ENCODE data around the gene NAP1L1.

The NAP1L1 gene

DNA sequence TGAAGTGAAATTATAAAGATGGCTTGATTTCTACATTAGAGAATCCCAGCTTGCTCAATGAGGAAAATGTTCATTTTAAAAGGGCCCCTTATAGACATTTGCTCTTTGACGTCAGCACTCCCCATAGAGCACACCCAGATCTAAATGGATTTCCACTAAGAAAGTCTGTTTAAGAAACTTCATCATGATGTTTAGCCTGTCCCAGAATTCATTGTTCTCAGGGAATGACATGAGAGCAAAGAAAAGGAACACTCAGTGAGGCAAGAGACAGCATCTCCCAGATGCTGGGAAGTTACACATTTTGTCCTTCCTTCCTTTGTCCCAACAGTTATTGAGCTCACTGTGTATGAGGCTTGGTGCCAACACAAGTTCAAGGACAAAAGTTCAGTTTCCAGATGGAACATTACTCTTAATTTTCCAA lies 57.8 kb downstream of the NAP1L1 start:
- TF ChIP-seq POLR2A (IDR thresholded peaks at IDR 0.05; ENCODE audit: low read depth, low read length) (no peak), POU2F2 (IDR thresholded peaks at IDR 0.05; ENCODE audit: low read depth, low read length) (no peak), TAF1 (IDR thresholded peaks at IDR 0.05; ENCODE audit: low read depth, low read length) (no peak), SPI1 (IDR thresholded peaks at IDR 0.05; ENCODE audit: low read depth, low read length) (no peak), POLR2AphosphoS5 (IDR thresholded peaks at IDR 0.05; ENCODE audit: low read depth, low read length) (no peak), PAX5 (IDR thresholded peaks at IDR 0.05; ENCODE audit: insufficient read depth, low read length, severe bottlenecking) (no peak)
- DNase-seq (ENCODE audit: insufficient read length, low spot score) (no peak), FAIRE-seq (no peak)

DNA sequence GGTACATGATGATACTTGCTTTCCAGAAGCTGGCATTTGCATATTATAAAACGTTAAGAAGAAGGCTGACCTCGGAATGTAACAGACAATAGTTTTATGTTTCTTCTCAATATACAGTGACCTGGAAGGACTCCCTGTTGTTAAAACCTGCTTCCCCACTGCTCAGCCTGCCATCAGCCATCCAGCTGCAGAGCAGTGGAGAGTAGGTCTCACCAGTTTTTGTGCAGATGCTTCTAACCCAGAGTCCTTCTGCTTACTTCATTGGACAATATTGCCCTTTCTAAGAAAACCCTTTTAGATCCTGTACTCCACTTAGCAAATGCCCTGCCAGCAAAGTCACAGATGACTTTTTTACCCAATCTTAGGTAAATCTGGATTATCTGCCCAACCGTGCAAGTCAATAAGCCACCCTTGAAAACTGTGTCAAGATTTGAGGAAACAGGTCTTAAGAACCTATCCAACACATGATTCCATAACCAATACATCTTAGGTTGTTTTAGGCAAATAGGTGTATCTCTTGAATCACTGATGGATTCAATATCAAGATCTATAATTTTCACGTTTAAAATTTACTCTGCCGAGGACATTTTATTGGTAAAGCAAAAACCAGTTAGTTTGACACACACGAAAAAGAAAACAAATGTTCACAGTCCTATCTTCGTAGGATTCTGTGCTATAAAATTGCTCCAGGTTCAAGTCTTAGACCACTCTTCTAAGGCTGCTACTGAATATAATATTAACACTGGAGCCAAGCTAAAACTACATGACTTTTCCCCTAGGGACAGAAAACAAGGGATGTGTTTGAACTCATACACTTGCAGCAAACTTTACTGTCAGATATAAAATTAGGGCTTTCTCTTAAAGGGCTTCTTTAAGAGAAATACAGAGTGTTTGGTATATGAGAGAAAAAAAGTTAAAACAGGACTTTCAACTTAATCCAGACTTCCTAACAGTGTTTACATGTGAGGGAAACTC lies 58.6 kb downstream of the NAP1L1 start:
- TF ChIP-seq POU2F2 (IDR thresholded peaks at IDR 0.05; ENCODE audit: low read depth, low read length) (no peak), POLR2AphosphoS5 (IDR thresholded peaks at IDR 0.05; ENCODE audit: low read depth, low read length) (no peak), POLR2A (IDR thresholded peaks at IDR 0.05; ENCODE audit: low read depth, low read length) (no peak), TAF1 (IDR thresholded peaks at IDR 0.05; ENCODE audit: low read depth, low read length) (no peak), PAX5 (IDR thresholded peaks at IDR 0.05; ENCODE audit: insufficient read depth, low read length, severe bottlenecking) (no peak)
- DNase-seq (ENCODE audit: insufficient read length, low spot score) (no peak), FAIRE-seq (no peak)

DNA sequence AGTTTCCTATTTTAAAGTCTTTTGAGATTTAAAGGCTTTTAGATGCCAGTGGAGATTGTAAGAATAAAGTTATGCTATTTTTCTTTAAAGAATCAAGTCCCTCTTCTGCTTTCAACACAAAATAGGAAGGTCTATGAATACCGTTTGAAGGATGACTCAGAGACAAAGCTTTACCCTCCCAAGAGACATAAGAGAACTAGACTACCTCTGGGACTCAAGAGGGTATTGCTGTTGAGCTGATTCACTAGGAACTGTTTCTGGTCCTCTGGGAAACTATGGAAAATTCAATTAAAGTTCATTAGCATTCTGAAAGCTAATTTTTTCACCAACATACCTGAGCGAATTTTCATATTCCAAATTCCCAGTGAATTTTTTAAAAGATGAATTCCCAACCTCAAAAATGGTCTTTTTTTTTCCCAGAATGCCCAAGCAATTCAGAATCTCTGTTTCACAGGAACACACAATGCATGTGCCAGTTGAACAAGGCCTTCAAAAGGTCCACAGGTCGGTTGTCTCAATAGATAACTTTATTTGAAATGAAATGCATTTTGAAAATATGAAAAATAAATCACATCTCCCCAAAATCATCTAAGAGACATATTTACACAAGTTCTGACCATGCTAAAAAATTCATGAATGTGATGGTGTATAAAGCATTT lies 59.4 kb downstream of the NAP1L1 start:
- TF ChIP-seq POLR2A (IDR thresholded peaks at IDR 0.05; ENCODE audit: low read depth, low read length) (no peak), POLR2AphosphoS5 (IDR thresholded peaks at IDR 0.05; ENCODE audit: low read depth, low read length) (no peak), PAX5 (IDR thresholded peaks at IDR 0.05; ENCODE audit: insufficient read depth, low read length, severe bottlenecking) (no peak), POU2F2 (IDR thresholded peaks at IDR 0.05; ENCODE audit: low read depth, low read length) (no peak), SPI1 (IDR thresholded peaks at IDR 0.05; ENCODE audit: low read depth, low read length) (no peak), TAF1 (IDR thresholded peaks at IDR 0.05; ENCODE audit: low read depth, low read length) (no peak)
- DNase-seq (ENCODE audit: insufficient read length, low spot score) (no peak), FAIRE-seq (no peak)

DNA sequence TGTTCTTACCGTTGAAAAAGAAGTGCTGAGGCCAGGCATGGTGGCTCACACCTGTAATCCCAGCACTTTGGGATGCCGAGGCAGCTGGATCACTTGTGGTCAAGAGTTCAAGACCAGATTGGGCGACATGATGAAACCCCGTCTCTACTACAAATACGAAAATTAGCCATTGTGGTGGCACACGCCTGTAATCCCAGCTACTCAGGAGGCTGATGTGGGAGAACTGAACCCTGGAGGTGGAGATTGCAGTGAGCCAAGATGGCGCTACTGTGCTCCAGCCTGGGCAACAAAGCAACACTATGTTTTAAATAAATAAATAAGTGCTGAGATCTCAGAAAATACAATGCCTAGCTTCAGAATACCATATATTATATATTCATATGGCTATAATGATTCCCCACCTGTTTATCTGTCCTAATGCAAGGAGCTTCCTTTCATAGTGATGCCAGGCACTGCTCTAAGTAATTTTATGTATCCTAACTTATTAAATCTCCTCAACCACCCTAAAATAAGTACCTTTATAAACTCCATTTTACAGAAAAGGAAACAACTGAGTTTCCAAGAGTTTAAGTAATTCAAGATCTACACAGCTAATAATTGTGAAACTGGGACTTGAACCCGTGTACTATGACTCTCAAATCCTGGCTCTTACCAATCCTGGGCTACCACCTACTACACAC lies 60.2 kb downstream of the NAP1L1 start:
- no peak for TF ChIP-seq TAF1 (IDR thresholded peaks at IDR 0.05; ENCODE audit: low read depth, low read length)
- TF ChIP-seq SPI1 (IDR thresholded peaks at IDR 0.05; ENCODE audit: low read depth, low read length), result no peak
- TF ChIP-seq POU2F2 (IDR thresholded peaks at IDR 0.05; ENCODE audit: low read depth, low read length), result no peak
- FAIRE-seq (no peak), DNase-seq (ENCODE audit: insufficient read length, low spot score) (no peak)

DNA sequence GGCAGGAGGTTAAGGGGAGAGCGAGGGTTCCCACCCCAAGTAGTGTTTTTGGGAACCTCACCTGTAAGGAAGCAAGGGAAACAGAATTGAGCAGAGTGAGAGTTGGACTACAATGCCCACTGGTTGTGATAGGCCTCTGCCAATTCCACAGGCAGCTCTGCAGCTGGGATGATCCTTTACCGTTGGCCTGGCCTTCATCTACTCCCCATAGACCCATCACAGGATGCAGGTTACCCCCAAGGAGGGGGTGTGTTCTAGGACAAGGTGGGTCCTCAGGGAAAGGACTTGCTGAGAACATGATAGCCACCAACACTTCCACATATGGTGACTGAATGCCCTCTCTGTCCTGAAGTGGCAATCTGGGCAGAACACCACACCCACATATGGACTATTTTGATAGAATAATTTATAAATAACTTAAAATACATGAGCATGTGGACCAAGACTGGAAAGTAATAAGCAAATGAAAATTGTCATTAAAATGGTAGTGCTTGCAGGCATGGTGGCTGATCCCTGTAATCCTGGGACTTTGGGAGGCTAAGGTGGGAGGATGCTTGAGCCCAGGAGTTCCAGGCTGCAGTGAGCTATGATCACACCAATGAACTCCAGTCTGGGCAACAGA lies 61.3 kb downstream of the NAP1L1 start:
- no peak for DNase-seq (ENCODE audit: insufficient read length, low spot score)
- FAIRE-seq, result no peak
- no peak for TF ChIP-seq SPI1 (IDR thresholded peaks at IDR 0.05; ENCODE audit: low read depth, low read length)
- no peak for TF ChIP-seq POLR2A (IDR thresholded peaks at IDR 0.05; ENCODE audit: low read depth, low read length)
- no peak for TF ChIP-seq POU2F2 (IDR thresholded peaks at IDR 0.05; ENCODE audit: low read depth, low read length)
- no peak for TF ChIP-seq POLR2AphosphoS5 (IDR thresholded peaks at IDR 0.05; ENCODE audit: low read depth, low read length)
- TF ChIP-seq TAF1 (IDR thresholded peaks at IDR 0.05; ENCODE audit: low read depth, low read length), result no peak
- TF ChIP-seq PAX5 (IDR thresholded peaks at IDR 0.05; ENCODE audit: insufficient read depth, low read length, severe bottlenecking), result no peak

DNA sequence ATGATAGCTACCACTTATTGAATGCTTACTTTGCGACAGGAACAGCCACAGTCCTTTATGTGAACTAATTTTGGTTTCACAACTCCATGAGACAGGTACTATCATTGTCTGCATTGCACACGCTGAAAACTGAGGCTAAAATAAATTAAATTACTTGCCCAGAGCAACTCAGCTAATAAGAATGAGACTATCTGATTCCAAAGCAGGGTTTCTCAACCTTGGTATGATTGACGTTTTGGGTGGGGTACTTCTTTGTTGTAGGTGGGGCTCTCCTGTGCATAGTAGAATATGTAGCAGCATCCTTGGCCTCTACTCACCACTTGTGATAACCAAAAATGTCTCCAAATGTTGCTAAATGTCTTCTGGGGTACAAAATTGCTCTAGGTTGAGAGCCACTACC lies 62.0 kb downstream of the NAP1L1 start:
- FAIRE-seq (no peak), DNase-seq (ENCODE audit: insufficient read length, low spot score) (no peak)
- TF ChIP-seq PAX5 (IDR thresholded peaks at IDR 0.05; ENCODE audit: insufficient read depth, low read length, severe bottlenecking), result no peak
- TF ChIP-seq POLR2AphosphoS5 (IDR thresholded peaks at IDR 0.05; ENCODE audit: low read depth, low read length), result no peak
- no peak for TF ChIP-seq POLR2A (IDR thresholded peaks at IDR 0.05; ENCODE audit: low read depth, low read length)
- no peak for TF ChIP-seq TAF1 (IDR thresholded peaks at IDR 0.05; ENCODE audit: low read depth, low read length)
- no peak for TF ChIP-seq POU2F2 (IDR thresholded peaks at IDR 0.05; ENCODE audit: low read depth, low read length)
- TF ChIP-seq SPI1 (IDR thresholded peaks at IDR 0.05; ENCODE audit: low read depth, low read length), result no peak

DNA sequence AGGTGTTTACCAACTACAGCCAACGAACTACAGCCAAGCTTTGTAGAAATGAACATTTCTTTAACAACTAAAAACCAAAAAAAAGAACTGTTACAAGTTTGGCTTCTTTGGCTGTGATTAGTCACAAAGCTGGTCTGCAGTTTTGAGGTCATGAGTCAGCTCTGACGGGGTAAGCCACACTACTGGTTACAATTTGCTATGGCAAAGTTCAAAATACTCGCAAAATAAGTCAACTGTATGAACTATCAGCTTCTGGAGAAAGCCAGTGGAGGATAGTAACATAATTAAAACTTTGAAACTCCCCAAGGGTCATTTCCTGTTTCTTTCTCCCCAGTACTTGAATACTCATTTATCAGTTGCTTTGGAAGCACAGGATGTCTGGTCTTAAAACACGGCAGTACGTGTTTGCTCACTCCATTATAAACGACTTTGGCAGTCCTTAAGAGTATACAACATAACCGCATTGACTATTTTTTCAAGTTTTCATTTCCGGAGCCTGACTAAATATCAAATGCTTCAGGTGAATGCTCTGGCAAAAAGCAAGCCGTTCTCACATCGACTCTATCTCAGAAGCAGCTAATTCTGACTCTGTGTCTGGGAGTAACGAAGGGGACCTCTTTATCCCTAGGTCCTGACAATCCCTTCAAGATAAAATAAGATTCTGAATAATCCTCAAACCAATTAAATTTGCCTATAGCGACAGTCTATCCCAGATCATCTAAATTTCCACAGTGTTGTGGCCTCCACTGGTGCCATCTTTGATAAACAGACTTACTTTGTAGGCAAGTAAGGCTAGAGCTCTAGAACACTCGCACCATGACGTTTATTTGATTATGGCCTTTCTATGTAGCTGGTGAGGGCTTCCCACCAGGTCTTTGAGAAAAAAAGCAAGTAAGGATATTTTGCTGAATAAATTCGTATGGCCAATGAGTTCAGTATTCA lies 63.5 kb downstream of the NAP1L1 start:
- FAIRE-seq (peak; percentile 52), DNase-seq (ENCODE audit: insufficient read length, low spot score) (no peak)

DNA sequence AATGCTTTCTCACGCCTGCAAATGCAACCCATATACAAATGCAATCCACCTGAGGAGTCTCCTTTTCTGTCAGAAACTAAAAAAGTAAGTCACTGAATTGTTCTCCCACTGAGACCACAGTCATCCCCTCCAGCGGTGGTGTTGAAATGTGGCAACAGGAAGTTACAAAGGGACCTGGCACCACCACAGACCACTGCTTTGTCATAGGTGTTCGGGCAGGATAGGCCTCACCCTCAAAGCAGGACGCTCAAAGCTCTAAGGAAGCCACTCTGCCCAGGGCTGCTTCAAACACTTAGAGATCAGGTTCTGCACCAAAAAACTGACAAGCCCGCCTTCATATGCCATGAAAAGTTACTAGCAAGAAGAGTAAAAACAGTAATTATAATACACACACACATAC lies 64.2 kb downstream of the NAP1L1 start:
- DNase-seq (ENCODE audit: insufficient read length, low spot score) (no peak), FAIRE-seq (no peak)
- TF ChIP-seq PAX5 (IDR thresholded peaks at IDR 0.05; ENCODE audit: insufficient read depth, low read length, severe bottlenecking) (no peak), POLR2A (IDR thresholded peaks at IDR 0.05; ENCODE audit: low read depth, low read length) (no peak), POU2F2 (IDR thresholded peaks at IDR 0.05; ENCODE audit: low read depth, low read length) (no peak), POLR2AphosphoS5 (IDR thresholded peaks at IDR 0.05; ENCODE audit: low read depth, low read length) (no peak), TAF1 (IDR thresholded peaks at IDR 0.05; ENCODE audit: low read depth, low read length) (no peak), SPI1 (IDR thresholded peaks at IDR 0.05; ENCODE audit: low read depth, low read length) (no peak)

More for the DNA sequence above, 63.5 kb downstream of the NAP1L1 start:
- TF ChIP-seq SPI1 (IDR thresholded peaks at IDR 0.05; ENCODE audit: low read depth, low read length) (peak; percentile 27; the same call in 1 of the 2 replicates), TAF1 (IDR thresholded peaks at IDR 0.05; ENCODE audit: low read depth, low read length) (no peak)

All from GM12891 (cell line).